H1 (cell line): ENCODE results near the gene VDR. TPM values are rescaled to one million over a fixed set of nuclear protein-coding genes. Genes with fewer than 3 reads are reported as not detected.

ENCODE experiments used
- CTCF ChIA-PET: fragments of 300-600 bp; sonication (Branson Sonifier 250); formaldehyde crosslinking; loops from one replicate; lab custom pipeline; 2021; ENCODE audit not compliant: partially characterized antibody; lab: Charles Lee
- POLR2A ChIA-PET: fragments of 300-600 bp; sonication (Branson Sonifier 250); formaldehyde crosslinking; loops from one replicate; lab custom pipeline; 2021; ENCODE audit warnings: inconsistent platforms; ENCODE audit not compliant: partially characterized antibody; lab: Charles Lee
- DNase-seq, 2 experiments: peaks; one replicate each; pipeline versions ENCODE4 v3.0.0 to v3.0.0-alpha.2; 2010 to 2022; ENCODE audit warnings: low spot score in 2 of 2, low read depth in 1 of 2, mixed read lengths in 1 of 2
- FAIRE-seq: peaks from 2 replicates; lab custom pipeline; 2011; peaks lifted over from hg19 to GRCh38; lab: Jason Lieb, UNC
- H2AFZ ChIP-seq: 2 replicates; pipeline ENCODE4 v1.8.1; 2012; ENCODE audit warnings: low read length, inconsistent platforms
- H2AK5ac ChIP-seq: 2 replicates; pipeline ENCODE4 v1.6.1; 2013; ENCODE audit warnings: low read depth, low read length
- H2BK120ac ChIP-seq: replicated peaks from 2 replicates; pipeline ENCODE3; 2013; ENCODE audit warnings: low read depth, low read length, inconsistent platforms
- H2BK12ac ChIP-seq: 2 replicates; pipeline ENCODE4 v1.6.1; 2013; ENCODE audit warnings: low read depth, low read length
- H2BK15ac ChIP-seq: 2 replicates; pipeline ENCODE4 v1.6.1; 2013; ENCODE audit warnings: low read length
- H2BK20ac ChIP-seq: 2 replicates; pipeline ENCODE4 v1.6.1; 2013; ENCODE audit warnings: low read length
- H2BK5ac ChIP-seq: 2 replicates; pipeline ENCODE4 v1.6.1; 2013; ENCODE audit warnings: low read depth, low read length
- H3K14ac ChIP-seq: 2 replicates; pipeline ENCODE4 v1.6.1; 2013; ENCODE audit warnings: inconsistent platforms; ENCODE audit not compliant: insufficient read length
- H3K18ac ChIP-seq: 2 replicates; pipeline ENCODE4 v1.6.1; 2013; ENCODE audit warnings: low read length; ENCODE audit errors: extremely low read depth
- H3K23ac ChIP-seq: 2 replicates; pipeline ENCODE4 v1.6.1; 2013; ENCODE audit warnings: inconsistent platforms; ENCODE audit not compliant: insufficient read length
- H3K23me2 ChIP-seq: 2 replicates; pipeline ENCODE4 v1.6.1; 2013; ENCODE audit warnings: low read depth, low read length
- H3K27ac ChIP-seq: 2 replicates; pipeline ENCODE4 v1.6.1; 2011; ENCODE audit warnings: low read depth, low read length, inconsistent platforms
- H3K27me3 ChIP-seq, 4 experiments: replicated peaks in 1 of 4; 1 replicate in 1 of 4; 2 replicates in 3 of 4; pipeline versions ENCODE4 v1.6.1 to v1.8.1; 2011 to 2013; ENCODE audit warnings: low read length in 3 of 4, mild to moderate bottlenecking in 3 of 4, inconsistent platforms in 2 of 4, mixed read lengths in 2 of 4, moderate library complexity in 1 of 4; ENCODE audit not compliant: control insufficient read depth in 3 of 4, insufficient read depth in 3 of 4; ENCODE audit errors: extremely low read depth in 1 of 4
- H3K36me3 ChIP-seq, 4 experiments: 2 replicates each; pipeline versions ENCODE4 v1.6.1 to v1.8.1; 2011 to 2013; ENCODE audit warnings: mild to moderate bottlenecking in 4 of 4, low read length in 3 of 4, moderate library complexity in 2 of 4, control low read depth in 1 of 4, inconsistent platforms in 1 of 4; ENCODE audit not compliant: insufficient read depth in 4 of 4, control insufficient read depth in 2 of 4
- H3K4ac ChIP-seq: replicated peaks from 2 replicates; pipeline ENCODE3; 2013; ENCODE audit warnings: low read length, low read depth, mixed read lengths, inconsistent platforms; ENCODE audit not compliant: insufficient read length
- H3K4me1 ChIP-seq, 4 experiments: replicated peaks in 1 of 4; 1 replicate in 1 of 4; 2 replicates in 3 of 4; pipeline versions ENCODE4 v1.6.1 to v1.8.1; 2011 to 2013; ENCODE audit warnings: low read length in 3 of 4, inconsistent platforms in 2 of 4, mixed read lengths in 1 of 4; ENCODE audit not compliant: insufficient read depth in 4 of 4, control insufficient read depth in 3 of 4
- H3K4me2 ChIP-seq, 2 experiments: 2 replicates each; pipeline versions ENCODE4 v1.6.1 to v1.8.1; 2011 to 2013; ENCODE audit warnings: low read depth in 2 of 2, low read length in 2 of 2, control low read depth in 1 of 2, inconsistent platforms in 1 of 2, mild to moderate bottlenecking in 1 of 2; ENCODE audit not compliant: insufficient read depth in 1 of 2
- H3K4me3 ChIP-seq, 4 experiments: fragments of 200-600, 300-600 bp in 1 of 4; sonication (generic), shearing (Covaris generic), sonication (Bioruptor Twin) in 1 of 4; 2 replicates each; pipeline versions ENCODE4 v1.5.1 to v1.8.1; 2011 to 2016; ENCODE audit warnings: low read length in 4 of 4, low read depth in 3 of 4, control low read depth in 2 of 4, inconsistent platforms in 2 of 4, mild to moderate bottlenecking in 2 of 4, mixed read lengths in 1 of 4, moderate library complexity in 1 of 4; ENCODE audit not compliant: insufficient read depth in 2 of 4; ENCODE audit errors: extremely low read depth in 1 of 4
- H3K56ac ChIP-seq: replicated peaks from 2 replicates; pipeline ENCODE3; 2013; ENCODE audit warnings: low read depth, mild to moderate bottlenecking, mixed read lengths, low read length, inconsistent platforms; ENCODE audit not compliant: insufficient read length
- H3K79me1 ChIP-seq: 2 replicates; pipeline ENCODE4 v1.6.1; 2013; ENCODE audit warnings: low read depth, low read length, control low read depth
- H3K79me2 ChIP-seq, 2 experiments: 2 replicates each; pipeline versions ENCODE4 v1.6.1 to v1.8.1; 2012 to 2013; ENCODE audit warnings: low read length in 2 of 2, mild to moderate bottlenecking in 2 of 2, inconsistent platforms in 1 of 2; ENCODE audit not compliant: insufficient read depth in 2 of 2, control insufficient read depth in 1 of 2
- H3K9ac ChIP-seq, 4 experiments: replicated peaks in 1 of 4; 1 replicate in 1 of 4; 2 replicates in 3 of 4; pipeline versions ENCODE4 v1.6.1 to v1.8.1; 2011 to 2013; ENCODE audit warnings: low read depth in 3 of 4, low read length in 3 of 4, control low read depth in 2 of 4, mild to moderate bottlenecking in 2 of 4, moderate library complexity in 2 of 4, inconsistent platforms in 1 of 4; ENCODE audit errors: extremely low read depth in 1 of 4
- H3K9me3 ChIP-seq, 2 experiments: 2 replicates each; pipeline versions ENCODE4 v1.6.1 to v1.8.1; 2012 to 2013; ENCODE audit warnings: mild to moderate bottlenecking in 2 of 2, moderate library complexity in 2 of 2, control low read depth in 1 of 2, inconsistent platforms in 1 of 2, low read depth in 1 of 2, low read length in 1 of 2, mixed read lengths in 1 of 2; ENCODE audit not compliant: insufficient read depth in 2 of 2
- H4K20me1 ChIP-seq, 2 experiments: replicated peaks in 1 of 2; 2 replicates each; pipeline versions ENCODE3 to v1.8.1; 2011 to 2013; ENCODE audit warnings: inconsistent platforms in 2 of 2, low read length in 2 of 2, mild to moderate bottlenecking in 1 of 2; ENCODE audit not compliant: insufficient read depth in 2 of 2, control insufficient read depth in 1 of 2
- H4K5ac ChIP-seq: 2 replicates; pipeline ENCODE4 v1.6.1; 2013; ENCODE audit warnings: low read length, low read depth, mixed read lengths, inconsistent platforms; ENCODE audit not compliant: insufficient read length
- H4K8ac ChIP-seq: 2 replicates; pipeline ENCODE4 v1.8.0; 2013; ENCODE audit warnings: mild to moderate bottlenecking, moderate library complexity, low read length, inconsistent platforms; ENCODE audit not compliant: insufficient read depth; ENCODE audit errors: extremely low read depth
- H4K91ac ChIP-seq: replicated peaks from 2 replicates; pipeline ENCODE3; 2013; ENCODE audit warnings: low read length, mixed read lengths, inconsistent platforms; ENCODE audit not compliant: insufficient read length
- MAFK ChIP-seq: IDR thresholded peaks from 2 replicates; pipeline ENCODE4 v1.6.1; 2012; ENCODE audit warnings: low read depth, mild to moderate bottlenecking, improper control_type of control experiment, low read length
- PHF8 ChIP-seq: fragments of 200-600 bp; sonication (generic); conservative IDR thresholded peaks from 2 replicates; pipeline ENCODE4 v1.7.1; 2012; ENCODE audit warnings: low read depth, mild to moderate bottlenecking, inconsistent platforms, low read length, moderate library complexity
- WGBS, 2 experiments: shearing (Covaris generic) in 1 of 2; methylation state at CpG; one replicate each; pipeline versions ENCODE4 v1.1.6 to v1.1.7; 2013 to 2015; ENCODE audit warnings: low lambda C conversion rate in 2 of 2, mixed read lengths in 2 of 2, inconsistent platforms in 1 of 2, low coverage in 1 of 2, missing lambda C conversion rate in 1 of 2; ENCODE audit not compliant: insufficient replicate concordance in 2 of 2, insufficient coverage in 1 of 2, insufficient read length in 1 of 2; ENCODE audit errors: extremely low coverage in 1 of 2, missing lambda C conversion rate in 1 of 2; 5-methylcytosine and 5-hydroxymethylcytosine counted together
- polyA plus RNA-seq, 7 experiments: library from polyadenylated mRNA; depleted of rRNA in 3 of 7; stranded (reverse) in 5 of 7; unstranded in 2 of 7; fragments of >200 nt in 5 of 7; fragments of 200-250 nt in 2 of 7; gene quantifications; 1 replicate in 5 of 7; 2 replicates in 1 of 7; 4 replicates in 1 of 7; pipeline versions ENCODE4 v1.2.1 to v1.2.3, GENCODE V29; 2011 to 2013; ENCODE audit warnings: missing spikeins in 2 of 7, mixed read lengths in 2 of 7
- total RNA-seq: library from RNA; stranded (reverse); fragmentation: NEBNext Ultra II Directional; extraction: Animal tissue kit (Norgen Biotek cat#: 25700); gene quantifications from 2 replicates; pipeline ENCODE4 v1.2.1, GENCODE V29; 2021

The VDR gene
- total and polyA plus RNA-seq, 2 of the 8 experiments (the other 6 are each of a cell fraction or from before 2014, with no cell fraction given) = 0.44 to 0.65 TPM

DNA sequence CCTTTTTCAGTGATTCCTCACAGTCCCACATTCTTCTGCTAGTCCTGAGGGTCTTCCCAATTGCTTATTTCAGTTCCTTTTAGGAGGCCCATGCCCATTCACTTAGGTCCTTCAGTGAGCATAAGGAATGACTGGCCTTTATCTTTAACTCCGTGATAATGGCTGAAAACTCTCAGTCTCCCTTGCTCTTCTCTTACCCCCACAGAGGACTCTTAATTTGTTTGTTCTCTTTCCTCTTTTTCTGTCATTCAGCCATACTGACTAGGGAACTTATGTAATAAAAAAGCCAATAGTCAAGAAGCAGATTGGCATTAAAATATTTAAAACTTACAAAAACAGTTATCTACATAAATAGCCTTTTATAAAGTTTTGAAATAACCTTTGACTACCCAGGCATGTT is 17.1 kb upstream of the VDR start:
- POLR2A ChIA-PET = no interaction called here
- Histone ChIP-seq H4K8ac (no peak overlapping the region), H3K36me3 (no peaks in the 10 kb centered on the region), H2BK20ac (no peak overlapping the region), H4K5ac (no peak overlapping the region), H2BK120ac (no peak overlapping the region), H2BK15ac (no peak overlapping the region), H3K4me2 (no peak overlapping the region), H3K27ac (no peak overlapping the region), H3K9me3 (no peaks in the 10 kb centered on the region), H3K79me1 (no peaks in the 10 kb centered on the region), H3K27me3 (peaks cover 0 to 2% (median under 1%) of the 10 kb centered on the region in 4 experiments; a peak in 4 of 7 replicates), H4K20me1 (no peaks in the 10 kb centered on the region), H3K56ac (no peak overlapping the region), H2AK5ac (no peak overlapping the region), H3K4me3 (no peak overlapping the region), H4K91ac (no peak overlapping the region), H3K79me2 (no peaks in the 10 kb centered on the region), H3K23me2 (no peaks in the 10 kb centered on the region), H3K4ac (no peak overlapping the region), H2BK5ac (no peak overlapping the region), H3K18ac (no peak overlapping the region), H3K14ac (no peak overlapping the region), H3K9ac (no peak overlapping the region), H3K23ac (no peak overlapping the region), H2BK12ac (no peak overlapping the region), H2AFZ (no peak overlapping the region), H3K4me1 (no peaks in the 10 kb centered on the region)
- CTCF ChIA-PET = interaction anchor here (0.9 to 1.8 kb wide), 2 partner anchors 8 to 63 kb away, joined by 3 to 5 read pairs; no protein-coding TSS in a partner anchor
- WGBS, 2 experiments = 71% methylated on average over 1 of the region's 1 CpG; no CpG with 5 or more reads in 1 of the 2 experiments
- FAIRE-seq = no peak
- DNase-seq = no peak
- no peak for TF ChIP-seq MAFK
- TF ChIP-seq PHF8 = no peak
